ENCODE results near the gene AQP3.
"Not testable (repeated sequence)": the region's sequence is repeated elsewhere in the genome, so short reads cannot be mapped to it uniquely, and the experiment has no call there.

GRCh38 chr9:33454661-33455026 lies 7.3 kb upstream of the AQP3 start:
- TF ChIP-seq CTCF (optimal IDR thresholded peaks at IDR 0.05 in 1 of 3, IDR thresholded peaks at IDR 0.05 in 1 of 3, conservative IDR thresholded peaks at IDR 0.05 in 1 of 3; ENCODE audit: extremely low read depth in 1 of 3, insufficient read depth in 2 of 3, low read length in 3 of 3); EZH2 (IDR thresholded peaks at IDR 0.05; ENCODE audit: low read length): not testable (repeated sequence)

Measured in keratinocyte (primary cell).